Astrocyte of the spinal cord (primary cell): ENCODE data around the gene TSC22D3.

Experiments used
- DNase-seq: peaks from one replicate; pipeline ENCODE4 v3.0.0; 2011; ENCODE audit warnings: low read depth, low spot score
- H3K4me3 ChIP-seq: 2 replicates; pipeline ENCODE4 v1.5.1; 2011; ENCODE audit warnings: low read depth, mild to moderate bottlenecking, low read length, moderate library complexity
- in situ Hi-C: cut with HindIII; loops from 2 replicates; pipeline ENCODE4 v1.10.0; 2017; ENCODE audit warnings: low sequenced_read_pairs
- TF ChIP-seq, protein P1 (sequence below): IDR thresholded peaks from 2 replicates; pipeline ENCODE4 v1.5.1; 2012; ENCODE audit warnings: low read depth, mild to moderate bottlenecking, low read length, inconsistent platforms

Gene TSC22D3

DNA sequence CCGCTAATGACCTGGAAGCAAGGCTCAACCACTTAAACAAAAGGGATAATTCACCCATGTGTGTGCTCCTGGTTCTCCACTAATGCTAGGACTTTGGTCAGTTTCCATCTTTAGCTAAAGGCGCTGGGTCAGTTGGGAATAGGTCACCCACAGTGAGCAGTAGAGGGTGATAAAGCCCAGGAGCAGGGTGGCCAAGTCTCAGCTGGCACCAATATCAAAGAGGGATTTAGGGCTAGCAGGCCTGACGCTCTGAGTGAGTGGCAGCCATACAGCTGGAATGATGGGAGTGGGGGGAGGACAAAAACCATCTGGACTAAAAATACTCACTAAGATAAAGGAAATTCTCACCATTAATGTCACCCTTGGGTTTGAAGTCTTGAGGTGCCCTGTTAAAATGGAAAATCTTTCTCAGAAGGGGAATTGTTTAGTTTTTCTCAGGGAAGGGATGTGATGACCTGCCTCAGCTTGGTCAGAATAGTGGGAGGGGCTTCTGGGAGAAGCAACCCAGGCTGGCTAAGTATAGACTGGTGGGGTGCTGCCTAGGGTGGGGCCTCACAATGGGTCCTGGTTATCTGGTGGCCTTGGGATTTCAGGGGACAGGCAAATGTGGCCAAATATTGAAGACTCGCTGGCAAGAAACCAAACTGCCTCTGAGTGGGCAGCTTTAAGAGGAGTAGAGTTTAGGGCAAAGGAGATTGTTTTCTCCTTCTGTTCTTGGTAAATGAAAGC, 47.1 kb downstream of the TSC22D3 start:
- DNase-seq = no peak
- TF ChIP-seq, protein P1, sequence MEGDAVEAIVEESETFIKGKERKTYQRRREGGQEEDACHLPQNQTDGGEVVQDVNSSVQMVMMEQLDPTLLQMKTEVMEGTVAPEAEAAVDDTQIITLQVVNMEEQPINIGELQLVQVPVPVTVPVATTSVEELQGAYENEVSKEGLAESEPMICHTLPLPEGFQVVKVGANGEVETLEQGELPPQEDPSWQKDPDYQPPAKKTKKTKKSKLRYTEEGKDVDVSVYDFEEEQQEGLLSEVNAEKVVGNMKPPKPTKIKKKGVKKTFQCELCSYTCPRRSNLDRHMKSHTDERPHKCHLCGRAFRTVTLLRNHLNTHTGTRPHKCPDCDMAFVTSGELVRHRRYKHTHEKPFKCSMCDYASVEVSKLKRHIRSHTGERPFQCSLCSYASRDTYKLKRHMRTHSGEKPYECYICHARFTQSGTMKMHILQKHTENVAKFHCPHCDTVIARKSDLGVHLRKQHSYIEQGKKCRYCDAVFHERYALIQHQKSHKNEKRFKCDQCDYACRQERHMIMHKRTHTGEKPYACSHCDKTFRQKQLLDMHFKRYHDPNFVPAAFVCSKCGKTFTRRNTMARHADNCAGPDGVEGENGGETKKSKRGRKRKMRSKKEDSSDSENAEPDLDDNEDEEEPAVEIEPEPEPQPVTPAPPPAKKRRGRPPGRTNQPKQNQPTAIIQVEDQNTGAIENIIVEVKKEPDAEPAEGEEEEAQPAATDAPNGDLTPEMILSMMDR = no peak
- in situ Hi-C loops = no loop called here
- no peak overlapping the region for H3K4me3 ChIP-seq

DNA sequence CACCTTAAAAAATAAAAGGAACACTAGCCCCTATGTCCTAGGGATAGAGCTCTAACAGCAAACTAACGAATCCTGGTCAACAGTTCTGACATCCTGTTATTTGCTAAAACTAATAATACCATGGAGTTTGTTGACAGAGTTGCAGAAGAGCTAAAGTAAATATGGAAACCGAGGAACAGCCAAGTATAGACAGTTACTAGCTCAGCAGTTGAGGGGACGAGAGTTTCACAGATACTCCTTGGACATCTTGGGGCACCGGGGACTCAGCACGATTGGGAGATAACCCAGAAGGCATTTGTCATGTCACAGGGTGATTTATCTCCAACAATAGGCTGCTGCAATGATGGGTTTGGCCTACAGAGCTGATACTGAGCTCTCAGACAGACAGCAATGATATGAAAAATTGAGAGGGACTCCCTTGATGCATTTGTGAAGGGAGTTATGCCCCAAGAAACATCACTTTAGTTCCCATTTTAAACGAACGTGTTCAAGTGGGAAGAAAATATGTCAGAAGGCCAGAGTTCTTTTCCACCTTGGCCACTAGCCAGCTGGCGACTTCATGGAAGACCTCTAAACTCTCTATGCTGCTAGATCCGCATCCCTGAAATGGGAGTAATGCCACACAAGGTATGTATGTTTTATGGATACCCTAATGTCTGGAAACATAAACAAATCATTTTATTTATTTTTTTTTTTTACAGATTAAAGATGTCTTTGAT, 48.6 kb downstream of the TSC22D3 start:
- TF ChIP-seq, protein P1 = no peak
- DNase-seq = no peak
- in situ Hi-C loops = no loop called here
- no peak overlapping the region for H3K4me3 ChIP-seq

DNA sequence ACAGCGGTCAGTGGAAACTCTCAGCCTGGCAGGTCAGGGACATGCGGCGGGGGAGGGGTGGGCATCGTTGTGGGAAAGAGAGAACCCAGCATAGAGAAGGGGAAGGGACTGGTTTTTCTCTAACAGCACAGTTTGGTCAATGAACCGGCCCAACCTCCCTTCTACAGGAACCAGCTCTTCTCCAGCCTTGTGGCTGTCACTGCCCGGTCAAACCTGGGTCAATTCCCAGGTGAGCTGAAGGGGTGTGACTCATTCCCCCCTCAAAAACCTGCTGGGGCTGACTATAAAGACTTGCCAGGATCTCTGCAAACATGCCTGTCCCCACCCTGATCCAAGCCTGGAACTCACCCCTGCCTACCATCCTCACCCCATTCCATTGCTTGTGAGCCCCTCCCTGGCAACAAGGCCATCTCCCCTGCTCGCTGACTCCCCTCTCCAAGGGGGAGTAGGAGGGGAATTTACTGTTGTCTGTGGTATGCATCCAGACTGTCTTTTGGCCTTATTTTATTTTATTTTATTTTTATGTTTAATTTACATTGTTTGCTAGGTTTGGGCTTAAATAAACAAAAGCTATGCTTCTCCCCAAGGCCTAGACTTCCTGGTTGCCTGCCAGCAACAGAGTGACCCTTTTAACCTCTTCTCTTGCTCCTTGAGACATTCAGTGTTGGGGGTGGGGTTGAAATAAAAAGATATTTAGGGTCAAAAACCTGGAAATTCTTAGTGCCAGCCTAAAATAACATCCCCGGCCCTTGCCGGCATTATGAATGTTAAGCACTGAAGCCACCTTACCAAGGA, 49.6 kb downstream of the TSC22D3 start:
- DNase-seq = no peak
- TF ChIP-seq, protein P1 = no peak
- in situ Hi-C loops = no loop called here
- H3K4me3 ChIP-seq = no peak overlapping the region

DNA sequence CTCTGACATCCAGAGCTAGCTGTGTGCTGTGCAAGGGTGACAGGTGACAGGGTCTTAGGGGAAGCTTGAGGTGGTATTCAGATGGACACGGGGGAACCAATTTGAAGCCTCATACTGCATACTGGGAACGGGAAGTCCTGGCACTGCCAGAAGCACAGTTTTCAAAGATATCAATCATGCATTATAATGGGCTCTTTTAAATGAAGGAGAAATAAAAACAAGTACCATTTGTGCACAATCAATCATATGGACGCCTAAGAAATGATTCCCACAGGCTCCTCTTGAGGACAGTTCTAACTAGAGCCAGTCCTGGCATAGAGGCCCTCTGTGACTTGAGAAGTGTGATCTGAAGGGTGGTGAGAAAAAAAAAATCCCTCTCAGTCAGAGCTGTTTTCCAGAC, 50.9 kb downstream of the TSC22D3 start:
- H3K4me3 ChIP-seq = no peak overlapping the region
- in situ Hi-C loops = no loop called here
- no peak for DNase-seq
- TF ChIP-seq, protein P1 = no peak

DNA sequence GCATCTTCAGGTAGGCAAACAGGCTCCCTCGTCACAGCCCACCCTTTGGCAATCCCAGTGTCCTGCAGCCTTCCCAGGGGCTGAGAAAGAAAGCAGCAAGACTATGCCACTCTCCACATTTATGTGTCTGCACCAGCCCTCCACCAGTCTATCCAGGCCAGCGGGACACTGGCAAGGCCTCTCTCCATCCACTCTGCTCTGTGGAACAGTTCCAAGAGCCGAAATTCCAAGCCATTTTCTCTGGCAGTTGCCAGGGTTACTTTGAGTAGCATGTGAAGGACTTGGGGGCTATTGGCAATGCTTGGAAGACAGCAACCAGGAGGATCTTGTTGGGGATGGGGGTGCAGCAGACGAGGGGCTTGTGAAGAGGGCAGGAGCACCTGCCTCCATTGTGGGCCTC, 52.1 kb downstream of the TSC22D3 start:
- TF ChIP-seq, protein P1 = no peak
- H3K4me3 ChIP-seq = no peak overlapping the region
- DNase-seq = no peak
- in situ Hi-C loops = no loop called here

DNA sequence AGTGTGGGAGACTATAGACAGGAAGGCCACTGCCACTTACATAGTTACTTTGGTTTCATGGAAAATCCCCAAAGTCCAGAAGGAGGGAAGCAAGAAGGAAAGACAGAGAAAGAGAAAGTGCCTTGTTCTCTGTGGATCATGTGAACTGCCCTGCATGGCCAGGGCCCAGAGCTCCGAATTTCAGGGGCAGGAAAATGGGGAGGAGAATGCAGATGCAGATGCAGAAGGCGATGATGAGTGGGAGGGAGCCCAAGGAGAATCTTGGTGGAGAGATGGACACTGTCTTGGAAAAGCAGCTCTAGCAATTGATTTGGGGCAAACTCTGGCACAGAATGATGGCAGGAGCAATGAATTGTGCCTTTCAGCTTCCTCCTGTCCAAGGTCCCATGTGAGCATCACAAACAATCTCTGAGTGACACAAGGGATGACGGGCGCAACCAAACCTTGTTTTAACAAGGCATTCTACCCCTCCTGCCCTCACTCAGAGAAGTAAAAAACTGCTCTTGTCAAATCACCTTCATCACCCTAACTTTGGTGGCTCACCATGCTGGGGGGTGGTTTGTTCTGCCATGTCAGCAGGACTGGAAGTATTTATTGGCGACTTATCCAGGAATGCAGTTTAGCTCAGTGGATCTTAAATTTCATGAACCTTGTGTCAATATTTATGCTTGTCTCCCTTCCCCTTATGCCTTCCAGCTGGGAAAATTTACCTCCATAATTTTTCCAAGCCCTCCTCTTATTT, 53.5 kb downstream of the TSC22D3 start:
- no peak for DNase-seq
- in situ Hi-C loops = no loop called here

More for the DNA sequence above, 53.5 kb downstream of the TSC22D3 start:
- H3K4me3 ChIP-seq = no peak overlapping the region
- TF ChIP-seq, protein P1 = no peak
